Gastroesophageal sphincter (tissue), 4 donors: ENCODE measurements around the gene JAML. TPM values are rescaled to one million over a fixed set of nuclear protein-coding genes. Genes with fewer than 3 reads are reported as not detected.

Experiments used
- ATAC-seq: fragments of 150-250 bp; one replicate; pipeline ENCODE4 v1.9.1; 2016; ENCODE audit warnings: mild to moderate bottlenecking, moderate library complexity
- H3K27ac ChIP-seq, 4 donors: fragments of 200-600 bp; sonication (generic) in 3 of 4; 1 replicate in 3 of 4; 2 replicates in 1 of 4; pipeline ENCODE4 v1.5.1; 2016 to 2019
- H3K27me3 ChIP-seq: fragments of 200-600 bp; sonication (generic); one replicate; pipeline ENCODE4 v1.5.1; 2019
- H3K36me3 ChIP-seq, 2 donors: fragments of 200-600 bp; sonication (generic); one replicate each; pipeline ENCODE4 v1.5.1; 2019; ENCODE audit warnings: control low read depth in 1 of 2
- H3K4me1 ChIP-seq, 3 donors: fragments of 200-600 bp; sonication (generic); 1 replicate in 2 of 3; 2 replicates in 1 of 3; pipeline ENCODE4 v1.5.1; 2016 to 2019; ENCODE audit warnings: control low read depth in 2 of 3
- H3K4me3 ChIP-seq, 2 donors: fragments of 200-600 bp; sonication (generic); one replicate each; pipeline ENCODE4 v1.5.1; 2019; ENCODE audit warnings: mild to moderate bottlenecking in 1 of 2, moderate library complexity in 1 of 2
- H3K9me3 ChIP-seq, 3 donors: fragments of 200-600 bp; sonication (generic); one replicate each; pipeline ENCODE4 v1.5.1; 2017 to 2019; ENCODE audit warnings: control low read depth in 2 of 3
- CTCF ChIP-seq, 4 experiments: fragments of 200-600 bp in 2 of 4; fragments of 450-650 bp in 2 of 4; sonication (generic) in 1 of 4; IDR thresholded peaks; one replicate each; pipeline ENCODE4 v1.5.1; 2017 to 2019; ENCODE audit warnings: antibody characterized with exemption in 4 of 4, mild to moderate bottlenecking in 2 of 4, moderate library complexity in 2 of 4
- EP300 ChIP-seq: sonication (generic); formaldehyde crosslinking; IDR thresholded peaks from one replicate; pipeline ENCODE4 v1.6.1; 2017; ENCODE audit warnings: antibody characterized with exemption, mild to moderate bottlenecking
- POLR2A ChIP-seq, 2 donors: fragments of 450-650 bp; IDR thresholded peaks; one replicate each; pipeline ENCODE4 v1.6.1; 2017; ENCODE audit warnings: antibody characterized with exemption in 2 of 2, mild to moderate bottlenecking in 2 of 2, moderate library complexity in 1 of 2
- POLR2AphosphoS5 ChIP-seq: sonication (generic); formaldehyde crosslinking; IDR thresholded peaks from one replicate; pipeline ENCODE4 v1.6.1; 2017; ENCODE audit warnings: antibody characterized with exemption
- WGBS, 2 donors: methylation state at CpG; one replicate each; pipeline ENCODE4 v1.1.5; 2018; ENCODE audit warnings: low coverage in 1 of 2; 5-methylcytosine and 5-hydroxymethylcytosine counted together
- total RNA-seq, 4 donors: library from RNA; depleted of rRNA; stranded (reverse); fragments of >200 nt; gene quantifications; one replicate each; pipeline ENCODE4 v1.1.0, GENCODE V29; 2016

Gene JAML
- total RNA-seq, 4 donors from 2014 or later: 0.58 to 5.7 (median 2.4) TPM

- TF ChIP-seq EP300 (no peak), POLR2AphosphoS5 (no peak), POLR2A (IDR thresholded peaks at IDR 0.05) (no peak), CTCF (IDR thresholded peaks at IDR 0.05) (no peak)
- Histone ChIP-seq H3K4me1 (peaks cover 0 to 41% (median 17%) of the 10 kb centered on the region in 3 donors), H3K9me3 (no peaks in the 10 kb centered on the region), H3K27me3 (peaks cover 89% of the 10 kb centered on the region), H3K36me3 (no peaks in the 10 kb centered on the region), H3K4me3 (no peak overlapping the region), H3K27ac (no peak overlapping the region)
- WGBS, 2 donors: 100% methylated on average over 1 of the region's 1 CpG
- no peak for ATAC-seq
Measured at GRCh38 chr11:118154641-118155040, 70.2 kb downstream of the JAML start.

- TF ChIP-seq EP300: no peak
- no peak for TF ChIP-seq POLR2AphosphoS5
- TF ChIP-seq POLR2A (IDR thresholded peaks at IDR 0.05): no peak
- no peak for TF ChIP-seq CTCF (IDR thresholded peaks at IDR 0.05)
- Histone ChIP-seq H3K4me3 (no peak overlapping the region), H3K9me3 (no peaks in the 10 kb centered on the region), H3K4me1 (peaks cover 0 to 41% (median 17%) of the 10 kb centered on the region in 3 donors), H3K27ac (no peak overlapping the region), H3K36me3 (no peaks in the 10 kb centered on the region), H3K27me3 (peaks cover 82% of the 10 kb centered on the region)
- no peak for ATAC-seq
- WGBS, 2 donors: 82 to 100% methylated on average over 1 to 7 of the region's 11 CpGs
Measured at GRCh38 chr11:118153976-118154375, 70.8 kb downstream of the JAML start.

GRCh38 chr11:118153516-118153915 is 71.3 kb downstream of the JAML start:
- Histone ChIP-seq H3K27me3 (peaks cover 79% of the 10 kb centered on the region), H3K4me3 (peak overlapping the region in 1 of 2 donors; percentile 58)
- 47% methylated on average over 6 of the region's 16 CpGs; no CpG with 5 or more reads in 1 of the 2 donors for WGBS, 2 donors

GRCh38 chr11:118152552-118153471 is 72.0 kb downstream of the JAML start, which contains the start of gene SCN4B:
Gene SCN4B (minus strand): TSS chr11:118152823. CDS start chr11:118152673, 150 bp downstream.
- Histone ChIP-seq H3K27ac (peak within 1 kb of the TSS in 1 of 4 donors; percentile 52), H3K9me3 (no peaks in the 10 kb centered on the region), H3K36me3 (no peaks in the 10 kb centered on the region), H3K4me3 (peak within 1 kb of the TSS; percentile 33 to 58), H3K4me1 (peaks cover 0 to 41% (median 17%) of the 10 kb centered on the region in 3 donors), H3K27me3 (peaks cover 72% of the 10 kb centered on the region)
- TF ChIP-seq POLR2AphosphoS5 (no peak), POLR2A (IDR thresholded peaks at IDR 0.05) (no peak), CTCF (IDR thresholded peaks at IDR 0.05) (no peak), EP300 (no peak)
- peak; percentile 89 for ATAC-seq
- no CpG with 5 or more reads among the region's 88 CpGs for WGBS, 2 donors

More at GRCh38 chr11:118153516-118153915, 71.3 kb downstream of the JAML start:
- Histone ChIP-seq H3K27ac (no peak overlapping the region), H3K4me1 (peaks cover 0 to 41% (median 17%) of the 10 kb centered on the region in 3 donors), H3K9me3 (no peaks in the 10 kb centered on the region), H3K36me3 (no peaks in the 10 kb centered on the region)
- no peak for TF ChIP-seq POLR2A (IDR thresholded peaks at IDR 0.05)
- TF ChIP-seq CTCF (IDR thresholded peaks at IDR 0.05): no peak
- no peak for TF ChIP-seq EP300
- TF ChIP-seq POLR2AphosphoS5: no peak
- no peak for ATAC-seq
